GM19035 (cell line): ENCODE results near the gene SBF1.
A peak's percentile ranks its signal among the peaks of the same experiment; 100 is the strongest.

Experiments used
- ATAC-seq: cut with Tn5 transposase; IDR thresholded peaks from one replicate; pipeline ENCODE4 v1.9.1; 2021; ENCODE audit not compliant: unreplicated experiment

Gene SBF1

GRCh38 chr22:50485221-50486131 lies 10.6 kb upstream of the SBF1 start:
- ATAC-seq: no peak

DNA sequence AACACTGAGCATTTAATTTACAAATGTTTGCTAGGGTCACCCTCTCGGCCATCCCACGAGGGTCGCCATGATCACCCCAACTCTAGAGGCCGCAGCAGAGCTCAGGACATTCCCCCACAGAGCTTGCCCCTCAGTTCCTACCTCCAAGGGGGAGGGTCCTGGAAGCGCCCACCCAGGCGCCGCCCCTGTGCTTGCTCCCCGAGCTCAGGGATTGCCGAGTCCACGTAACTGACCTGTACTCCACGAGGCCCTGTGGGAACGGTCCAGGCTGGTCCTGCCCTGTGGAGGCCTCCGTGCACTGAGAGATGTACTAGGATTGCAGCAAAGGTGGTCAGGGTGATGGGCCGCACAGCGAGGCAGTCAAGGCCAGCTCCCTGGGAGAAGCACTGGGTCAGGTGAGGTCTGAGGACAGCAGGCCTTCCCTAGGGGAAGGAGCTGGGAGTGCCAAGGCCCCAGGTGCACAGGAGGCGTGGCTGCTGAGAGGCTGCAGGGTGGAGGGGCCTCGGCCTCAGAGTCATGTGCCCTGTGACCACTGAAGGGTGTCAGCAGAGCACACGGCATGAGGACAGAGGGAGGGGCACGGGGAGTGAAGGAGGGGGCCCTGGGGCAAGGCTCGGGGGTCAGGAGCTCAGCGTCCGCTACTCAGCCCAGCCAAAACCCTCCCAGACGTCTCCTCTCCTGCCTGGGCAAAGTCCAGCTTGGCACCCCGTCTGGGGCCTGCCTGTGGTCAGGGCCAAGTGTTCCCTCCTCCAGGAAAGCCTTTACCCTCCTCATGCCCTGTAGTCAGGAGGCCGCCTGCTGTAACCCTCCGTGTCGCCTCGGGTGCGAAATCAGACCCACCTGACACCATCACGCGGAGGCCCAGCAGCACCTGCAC lies 9.4 kb upstream of the SBF1 start:
- no peak for ATAC-seq

DNA sequence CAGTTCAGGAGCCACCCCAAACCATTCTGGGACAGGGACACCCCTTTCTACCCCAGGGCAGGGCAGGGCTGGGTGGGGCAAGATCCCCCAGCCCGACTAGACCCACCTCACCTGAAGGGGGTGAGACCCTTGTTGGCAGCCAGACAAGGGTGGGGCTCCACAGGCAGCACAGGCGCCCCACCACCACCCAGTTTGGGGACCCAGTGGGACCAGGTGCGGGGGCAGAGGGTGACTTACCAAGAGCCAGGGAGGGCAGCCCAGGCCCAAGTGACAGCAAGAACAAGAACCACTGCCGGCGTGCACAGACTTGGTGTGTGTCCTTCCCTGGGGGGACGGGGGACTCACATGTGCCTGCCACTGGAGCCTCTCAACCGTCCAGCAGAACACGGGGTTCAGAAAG lies 8.7 kb upstream of the SBF1 start:
- ATAC-seq: no peak

DNA sequence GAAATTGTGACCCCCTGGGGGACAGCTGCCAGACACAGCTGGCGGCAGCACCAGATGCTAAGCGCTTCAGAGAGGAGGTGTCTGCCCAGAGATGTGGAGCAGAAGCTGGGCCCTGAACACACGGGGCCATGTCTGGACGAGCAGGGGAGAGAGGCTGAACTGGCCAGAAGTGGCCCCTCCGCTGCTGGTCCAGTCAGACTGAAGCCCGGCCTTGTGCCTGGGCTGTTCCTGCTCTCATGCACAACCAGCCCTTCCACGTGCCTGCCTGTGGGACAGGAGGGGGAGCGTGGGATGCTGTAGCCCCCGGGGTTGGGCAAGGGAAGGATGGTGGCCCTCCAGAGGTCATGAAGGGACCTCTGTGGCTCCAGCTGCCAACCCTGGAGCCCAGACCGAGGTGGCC lies 8.3 kb upstream of the SBF1 start:
- ATAC-seq: no peak

GRCh38 chr22:50482107-50483074 lies 7.6 kb upstream of the SBF1 start:
- no peak for ATAC-seq

- no peak for ATAC-seq
These were observed 6.7 kb upstream of the SBF1 start, which contains the start of gene ADM2 for GRCh38 chr22:50481440-50482106. Gene ADM2, plus strand, starts transcription at chr22:50481543. Its CDS starts 305 bp downstream, at chr22:50481848.

DNA sequence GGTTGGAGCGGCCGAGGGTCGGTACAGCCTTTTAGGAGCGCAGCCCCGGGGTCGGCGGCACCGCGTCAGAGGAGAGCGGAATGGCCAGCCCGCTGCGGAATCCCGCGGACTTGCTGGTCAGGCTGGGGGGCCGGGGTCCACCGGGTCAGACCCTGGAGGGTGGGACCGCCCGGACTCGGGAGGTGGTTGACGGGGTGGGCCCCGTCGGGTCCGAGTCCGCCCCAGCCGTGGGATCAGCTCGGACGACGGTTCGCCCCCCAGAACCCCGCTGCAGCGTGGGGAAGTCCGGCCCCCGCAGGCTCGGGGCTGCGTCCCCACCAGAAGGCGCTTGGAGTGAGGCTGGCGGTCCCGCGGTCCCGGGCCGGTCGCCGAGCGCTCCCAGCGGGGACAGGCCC lies 6.2 kb upstream of the SBF1 start:
- no peak for ATAC-seq

- no peak for ATAC-seq
These were observed 4.9 kb upstream of the SBF1 start for GRCh38 chr22:50479721-50480120.

- no peak for ATAC-seq
These were observed 3.1 kb upstream of the SBF1 start for GRCh38 chr22:50477923-50478322.

- no peak for ATAC-seq
These were observed 2.0 kb upstream of the SBF1 start for GRCh38 chr22:50476868-50477267.

DNA sequence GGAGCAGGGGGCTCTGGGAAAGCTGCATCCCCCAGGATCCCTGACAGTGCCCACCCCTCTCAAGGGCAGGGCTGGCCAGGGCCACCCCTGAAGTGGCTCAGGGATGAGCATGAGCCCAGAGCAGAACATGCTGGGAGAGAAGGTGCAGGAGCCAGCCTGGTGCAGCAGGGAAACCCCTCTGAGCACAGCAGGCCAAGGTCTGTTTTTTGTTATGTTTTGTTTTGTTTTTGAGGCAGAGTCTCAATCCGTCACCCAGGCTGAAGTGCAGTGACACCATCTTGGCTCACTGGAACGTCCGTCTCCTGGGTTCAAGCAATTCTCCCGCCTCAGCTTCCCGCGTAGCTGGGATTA lies 792 bp upstream of the SBF1 start:
- no peak for ATAC-seq

DNA sequence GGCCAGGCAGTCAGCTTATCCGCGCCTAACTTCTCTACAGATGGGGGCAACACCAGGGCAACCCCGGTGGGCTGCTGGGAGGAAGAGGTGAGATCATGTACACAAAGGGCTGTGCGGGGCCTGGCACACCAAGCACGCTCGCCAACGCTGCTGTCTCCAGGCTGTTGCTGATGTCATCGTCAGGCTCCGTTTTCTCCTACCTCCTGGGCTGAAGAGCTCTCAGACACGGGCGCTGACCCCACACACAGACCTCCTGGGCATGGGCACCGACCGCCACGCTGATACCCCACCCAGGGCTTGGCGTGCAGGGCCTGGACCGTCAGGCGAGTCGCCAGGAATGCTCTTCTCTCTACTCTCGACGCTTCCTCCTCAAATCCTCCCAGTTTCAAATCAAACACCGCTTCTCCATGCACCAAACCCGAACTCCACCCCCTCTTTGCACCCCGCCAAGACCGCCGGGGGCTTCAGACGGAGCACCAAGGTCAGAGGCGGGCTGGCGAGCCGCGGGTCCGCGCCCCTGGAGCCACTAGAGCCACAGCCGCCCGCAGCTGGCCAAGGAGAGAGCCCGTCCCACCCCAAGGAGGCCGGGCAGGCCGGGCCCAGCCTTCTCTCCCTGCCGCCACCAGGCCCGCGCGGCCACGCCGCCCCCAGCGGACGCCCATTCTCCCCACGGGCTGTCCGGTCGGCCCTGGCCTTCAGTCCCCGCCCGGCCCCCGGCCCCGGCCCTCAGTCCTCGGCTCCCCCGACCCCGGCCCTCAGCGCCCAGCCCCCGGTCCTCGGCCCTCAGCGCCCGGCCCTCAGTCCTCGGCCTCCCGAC lies 772 bp downstream of the SBF1 start:
- peak; percentile 7 for ATAC-seq

DNA sequence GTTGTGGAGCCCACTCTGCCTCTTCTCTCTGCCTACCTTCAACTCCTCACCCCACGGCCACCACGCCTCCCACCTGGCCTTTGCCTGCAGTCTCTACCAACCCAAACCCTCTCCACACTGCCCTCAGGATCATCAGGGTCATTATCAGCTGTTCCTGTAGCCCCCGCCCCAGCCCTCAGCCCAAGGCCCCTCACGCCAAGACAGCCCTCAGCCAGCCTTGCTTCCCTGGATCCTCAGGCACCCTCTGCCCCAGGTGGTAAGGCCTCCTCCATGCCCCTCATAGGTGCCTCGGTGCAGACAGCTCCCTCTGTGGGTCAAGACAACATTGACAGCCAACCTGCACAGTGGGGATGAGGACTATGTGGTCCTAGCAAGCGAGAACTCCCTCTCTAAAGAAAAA lies 1.7 kb downstream of the SBF1 start:
- no peak for ATAC-seq

DNA sequence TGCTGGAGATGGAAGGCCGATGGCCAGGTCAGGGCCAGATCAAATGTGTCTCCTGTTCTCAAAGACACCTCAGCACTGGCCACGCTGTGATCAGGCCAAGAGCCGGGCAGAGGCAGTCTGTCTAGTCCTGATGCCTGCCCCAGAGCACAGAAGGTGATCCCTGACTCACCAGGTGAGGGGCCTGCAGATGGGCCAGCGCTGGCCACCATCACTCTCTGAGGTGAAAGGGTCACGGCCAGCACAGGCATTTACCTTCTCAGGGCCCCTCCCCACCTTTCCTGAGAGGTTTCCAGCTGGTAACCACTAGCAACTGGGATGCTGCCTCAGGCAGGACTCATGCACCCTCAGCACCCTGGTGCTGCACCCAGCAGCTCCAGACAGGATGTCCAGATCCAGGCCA lies 2.9 kb downstream of the SBF1 start:
- no peak for ATAC-seq

DNA sequence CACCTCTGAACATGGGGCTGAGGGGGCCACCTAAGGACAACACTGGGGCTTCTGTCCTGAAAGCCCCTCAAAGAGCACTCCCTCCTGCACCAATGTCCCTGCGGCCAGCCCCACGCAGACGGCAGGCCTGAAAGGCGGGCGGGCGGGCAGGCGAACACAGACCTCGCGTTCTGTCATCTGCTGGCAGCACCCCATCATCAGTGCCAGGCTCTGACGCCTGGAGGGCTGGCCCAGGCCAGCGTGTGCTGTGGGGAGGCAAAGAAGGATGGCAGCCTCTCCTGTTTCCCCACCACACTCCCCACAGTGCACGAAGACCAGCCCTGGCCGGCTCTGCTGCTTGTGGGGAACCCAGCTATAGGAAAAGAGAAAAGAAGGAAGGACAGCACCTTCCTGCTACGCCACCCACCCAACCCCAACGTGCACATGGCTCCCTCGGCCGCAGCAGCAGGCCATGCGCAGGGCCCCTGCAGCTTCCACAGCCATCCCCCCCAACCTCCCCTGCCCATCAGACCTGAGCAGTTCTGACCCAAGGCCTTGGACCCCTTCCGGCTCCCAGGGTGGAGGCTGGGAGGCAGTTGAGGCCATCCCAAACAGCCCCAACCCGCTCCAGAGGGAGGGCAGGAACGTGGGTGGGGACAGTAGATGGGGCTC lies 3.5 kb downstream of the SBF1 start:
- ATAC-seq: no peak

DNA sequence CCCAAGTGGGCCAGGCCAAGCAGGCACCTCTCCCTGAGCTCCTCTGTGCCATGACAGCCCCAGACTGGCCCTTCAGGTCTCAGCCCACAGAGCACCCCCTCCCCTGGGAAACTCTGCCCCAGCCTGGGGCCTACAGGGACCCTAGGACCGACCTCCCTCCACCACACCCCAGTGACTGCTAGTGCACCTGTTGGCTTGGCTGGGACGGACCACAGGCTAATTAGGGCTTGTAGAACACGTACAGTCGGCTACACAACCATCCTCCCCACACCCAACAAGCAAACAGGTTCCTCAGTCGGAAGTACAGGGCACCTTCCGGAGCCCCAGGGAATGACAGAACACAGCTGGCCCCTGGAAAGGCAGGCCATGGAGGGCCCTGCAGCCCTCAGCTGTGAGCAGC lies 4.3 kb downstream of the SBF1 start:
- no peak for ATAC-seq

GRCh38 chr22:50469377-50470305 lies 5.2 kb downstream of the SBF1 start:
- ATAC-seq: peak; percentile 52

DNA sequence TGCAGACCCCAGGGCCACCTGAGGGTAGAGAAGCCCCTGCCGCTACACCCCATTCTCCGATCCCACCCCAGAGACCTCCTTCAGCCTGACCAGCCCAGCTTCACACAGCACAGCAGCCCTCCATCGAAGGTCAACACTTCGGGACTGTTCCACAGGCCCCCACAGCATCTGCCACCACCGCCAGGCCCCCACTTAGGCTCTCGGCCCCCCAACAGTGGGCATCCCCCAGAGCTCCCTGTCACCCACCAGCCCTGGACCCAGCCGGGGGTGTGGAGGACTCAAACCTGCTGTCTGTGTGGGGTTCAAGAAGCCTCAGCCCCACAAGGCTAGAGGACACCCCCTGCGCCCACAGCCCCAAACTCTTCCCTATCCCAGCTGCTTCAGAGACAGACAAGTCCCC lies 6.2 kb downstream of the SBF1 start:
- no peak for ATAC-seq
